ENCODE results near the gene CBR3.

DNA sequence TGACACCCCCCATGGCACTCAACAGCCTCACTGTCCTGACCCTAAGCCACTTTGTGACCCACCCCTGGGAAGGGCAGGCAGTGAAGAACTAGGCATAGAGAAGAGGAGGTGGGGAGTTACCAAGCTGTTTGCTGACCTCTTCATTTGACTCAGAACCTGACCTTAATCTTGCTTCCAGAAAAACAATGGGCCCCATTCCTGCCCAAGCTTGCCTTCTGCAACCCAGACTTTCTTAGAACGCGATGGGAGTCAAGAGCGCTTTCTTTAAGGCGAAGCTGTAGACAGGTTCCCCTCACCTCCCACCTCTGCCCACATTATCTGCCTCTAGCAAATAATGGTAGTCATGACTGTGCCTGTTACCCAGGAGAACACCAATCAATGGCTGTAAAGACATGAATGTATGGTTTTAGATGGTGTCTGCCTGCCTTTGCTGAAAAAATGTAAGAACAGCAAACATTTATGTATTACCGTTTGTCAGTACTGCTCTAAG, 8.2 kb upstream of the CBR3 start:
- TF ChIP-seq CTCF (IDR thresholded peaks at IDR 0.05): no peak
- TF ChIP-seq POLR2A (IDR thresholded peaks at IDR 0.05): no peak
